ENCODE results near the gene WDR27.
"Not testable (repeated sequence)": the region's sequence is repeated elsewhere in the genome, so short reads cannot be mapped to it uniquely, and the experiment has no call there.

WDR27 gene

DNA sequence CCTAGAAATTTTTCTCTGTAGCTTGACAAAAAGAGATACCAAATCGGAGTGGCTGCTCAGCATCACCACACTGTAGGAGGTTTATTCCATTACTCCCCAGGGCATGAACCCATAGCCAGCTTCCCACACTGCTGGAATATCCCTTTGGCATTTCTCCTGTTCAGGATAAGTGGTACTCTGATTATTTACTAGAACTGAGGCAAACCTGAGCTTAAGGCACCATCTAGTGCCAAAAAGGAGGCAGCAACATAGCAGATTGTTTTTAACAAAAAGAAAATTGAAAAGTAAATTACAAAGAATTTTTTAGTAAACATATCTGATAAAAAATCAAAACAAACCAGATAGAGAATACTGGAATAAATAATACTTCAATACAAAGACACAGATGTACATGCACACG is 181.7 kb downstream of the WDR27 start:
- DNase-seq (ENCODE audit: low read depth): peak; percentile 77
- H3K4me3 ChIP-seq (ENCODE audit: low read depth, low read length): no peak overlapping the region
- TF ChIP-seq, protein P1, sequence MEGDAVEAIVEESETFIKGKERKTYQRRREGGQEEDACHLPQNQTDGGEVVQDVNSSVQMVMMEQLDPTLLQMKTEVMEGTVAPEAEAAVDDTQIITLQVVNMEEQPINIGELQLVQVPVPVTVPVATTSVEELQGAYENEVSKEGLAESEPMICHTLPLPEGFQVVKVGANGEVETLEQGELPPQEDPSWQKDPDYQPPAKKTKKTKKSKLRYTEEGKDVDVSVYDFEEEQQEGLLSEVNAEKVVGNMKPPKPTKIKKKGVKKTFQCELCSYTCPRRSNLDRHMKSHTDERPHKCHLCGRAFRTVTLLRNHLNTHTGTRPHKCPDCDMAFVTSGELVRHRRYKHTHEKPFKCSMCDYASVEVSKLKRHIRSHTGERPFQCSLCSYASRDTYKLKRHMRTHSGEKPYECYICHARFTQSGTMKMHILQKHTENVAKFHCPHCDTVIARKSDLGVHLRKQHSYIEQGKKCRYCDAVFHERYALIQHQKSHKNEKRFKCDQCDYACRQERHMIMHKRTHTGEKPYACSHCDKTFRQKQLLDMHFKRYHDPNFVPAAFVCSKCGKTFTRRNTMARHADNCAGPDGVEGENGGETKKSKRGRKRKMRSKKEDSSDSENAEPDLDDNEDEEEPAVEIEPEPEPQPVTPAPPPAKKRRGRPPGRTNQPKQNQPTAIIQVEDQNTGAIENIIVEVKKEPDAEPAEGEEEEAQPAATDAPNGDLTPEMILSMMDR (conservative IDR thresholded peaks at IDR 0.05; ENCODE audit: low read depth, low read length): peak; percentile 75

DNA sequence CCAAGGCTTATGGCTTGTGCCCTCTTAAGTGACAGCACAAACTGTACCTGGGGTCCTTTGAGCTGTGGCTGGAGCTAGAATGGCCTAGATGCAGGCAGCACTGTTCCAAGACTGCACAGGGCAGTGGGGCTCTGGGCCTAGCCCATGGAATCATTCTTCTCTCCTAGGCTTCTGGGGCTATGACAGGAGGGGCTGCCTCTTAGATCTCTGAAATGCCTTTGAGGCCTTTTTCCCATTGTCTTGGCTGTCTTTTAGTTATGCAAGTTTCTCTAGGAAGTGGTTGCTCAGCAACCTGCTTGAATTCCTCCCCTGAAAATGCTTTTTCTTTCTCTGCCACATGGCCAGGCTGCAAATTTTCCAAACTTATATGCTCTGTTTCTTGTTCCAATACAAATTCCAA is 183.4 kb downstream of the WDR27 start:
- H3K4me3 ChIP-seq (ENCODE audit: low read depth, low read length): no peak overlapping the region
- TF ChIP-seq, protein P1 (conservative IDR thresholded peaks at IDR 0.05; ENCODE audit: low read depth, low read length): no peak
- DNase-seq (ENCODE audit: low read depth): no peak

DNA sequence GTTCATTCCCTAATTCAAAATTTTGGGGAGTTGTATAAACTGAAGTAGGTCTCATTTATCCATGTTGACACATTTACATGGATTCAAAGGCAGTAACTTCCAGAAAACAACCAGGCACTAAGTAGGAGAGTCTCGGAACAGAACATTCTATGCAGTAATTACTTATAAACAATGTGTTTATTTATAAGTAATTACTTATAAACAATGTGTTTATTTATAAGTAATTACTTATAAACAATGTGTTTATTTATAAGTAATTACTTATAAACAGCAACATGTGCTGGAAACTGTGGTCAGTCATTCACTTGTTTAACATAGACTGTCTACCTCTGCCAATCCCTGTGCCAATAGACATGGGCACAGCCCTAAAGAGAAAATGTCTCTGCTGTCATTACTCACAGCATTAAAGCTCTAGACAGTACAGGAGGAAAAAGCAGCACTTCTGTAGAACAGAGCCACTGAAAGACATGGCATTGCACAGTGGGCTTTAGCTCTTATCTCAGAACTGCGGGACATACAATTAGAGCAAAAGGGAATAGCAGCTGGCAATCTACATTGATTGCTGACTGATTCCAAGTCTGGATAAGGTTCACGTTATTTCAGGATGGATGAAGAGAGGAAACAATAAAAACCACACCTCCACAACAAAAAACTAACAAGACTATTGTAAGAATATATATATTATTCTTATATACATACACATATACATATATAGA is 188.2 kb downstream of the WDR27 start:
- no peak for DNase-seq (ENCODE audit: low read depth)
- TF ChIP-seq, protein P1 (conservative IDR thresholded peaks at IDR 0.05; ENCODE audit: low read depth, low read length): no peak
- H3K4me3 ChIP-seq (ENCODE audit: low read depth, low read length): no peak overlapping the region

DNA sequence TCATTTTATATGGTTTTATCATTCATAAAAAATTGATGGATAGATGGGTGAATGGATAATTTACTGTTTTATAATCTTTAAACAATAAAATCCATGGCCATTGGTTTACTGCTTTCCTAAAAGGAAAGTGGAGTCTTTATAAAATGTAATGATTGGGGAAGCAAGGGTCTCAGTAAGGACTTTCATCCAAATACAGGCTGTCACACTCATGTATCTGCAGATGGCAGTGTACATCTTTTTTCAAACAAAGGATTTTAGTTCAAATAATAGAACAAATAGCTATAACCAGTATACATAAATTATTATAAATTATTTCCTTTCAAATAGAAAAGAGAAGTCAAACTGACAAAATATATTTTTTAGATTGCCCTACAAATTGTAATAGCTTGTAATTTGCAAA is 190.0 kb downstream of the WDR27 start:
- not testable (repeated sequence) for DNase-seq (ENCODE audit: low read depth); H3K4me3 ChIP-seq (ENCODE audit: low read depth, low read length)

DNA sequence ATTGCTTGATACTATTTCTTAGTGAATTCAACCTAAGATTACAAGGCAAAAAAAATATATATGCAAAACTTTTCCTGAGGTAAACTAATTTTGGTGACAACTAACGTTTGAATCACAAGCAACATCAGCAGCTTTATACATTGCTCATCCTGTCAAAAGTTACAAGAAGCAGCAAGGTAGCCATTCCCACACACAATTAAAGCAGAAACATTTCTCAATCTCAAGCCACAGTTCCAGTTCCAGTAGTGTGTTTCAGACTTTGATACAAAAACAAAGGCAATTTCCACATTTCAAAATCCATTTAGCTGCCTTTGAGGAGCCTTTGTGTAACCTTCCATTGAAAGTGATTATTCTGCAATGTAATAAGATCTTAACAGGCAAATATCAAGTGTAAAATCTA is 191.0 kb downstream of the WDR27 start:
- TF ChIP-seq, protein P1 (conservative IDR thresholded peaks at IDR 0.05; ENCODE audit: low read depth, low read length): no peak
- DNase-seq (ENCODE audit: low read depth): no peak
- H3K4me3 ChIP-seq (ENCODE audit: low read depth, low read length): no peak overlapping the region

DNA sequence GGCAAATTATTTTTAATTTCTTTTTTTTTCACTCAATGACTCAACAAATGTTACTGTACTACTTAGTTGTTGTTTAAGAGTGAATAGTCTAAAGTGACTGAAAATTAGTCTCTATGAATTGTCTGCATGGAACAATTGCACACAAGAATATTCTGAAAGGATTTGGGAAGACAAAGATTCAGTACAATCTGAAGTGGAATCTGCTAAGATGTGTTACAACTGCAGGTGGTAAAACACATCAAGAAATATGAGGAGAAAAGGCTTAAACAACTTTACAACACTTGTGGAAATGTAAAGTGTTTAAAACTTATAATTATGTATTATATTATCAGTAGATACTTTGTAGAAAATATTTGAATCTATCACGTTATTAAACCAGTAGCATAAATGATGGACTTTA is 193.4 kb downstream of the WDR27 start:
- TF ChIP-seq, protein P1 (conservative IDR thresholded peaks at IDR 0.05; ENCODE audit: low read depth, low read length): no peak
- DNase-seq (ENCODE audit: low read depth): no peak
- H3K4me3 ChIP-seq (ENCODE audit: low read depth, low read length): no peak overlapping the region

DNA sequence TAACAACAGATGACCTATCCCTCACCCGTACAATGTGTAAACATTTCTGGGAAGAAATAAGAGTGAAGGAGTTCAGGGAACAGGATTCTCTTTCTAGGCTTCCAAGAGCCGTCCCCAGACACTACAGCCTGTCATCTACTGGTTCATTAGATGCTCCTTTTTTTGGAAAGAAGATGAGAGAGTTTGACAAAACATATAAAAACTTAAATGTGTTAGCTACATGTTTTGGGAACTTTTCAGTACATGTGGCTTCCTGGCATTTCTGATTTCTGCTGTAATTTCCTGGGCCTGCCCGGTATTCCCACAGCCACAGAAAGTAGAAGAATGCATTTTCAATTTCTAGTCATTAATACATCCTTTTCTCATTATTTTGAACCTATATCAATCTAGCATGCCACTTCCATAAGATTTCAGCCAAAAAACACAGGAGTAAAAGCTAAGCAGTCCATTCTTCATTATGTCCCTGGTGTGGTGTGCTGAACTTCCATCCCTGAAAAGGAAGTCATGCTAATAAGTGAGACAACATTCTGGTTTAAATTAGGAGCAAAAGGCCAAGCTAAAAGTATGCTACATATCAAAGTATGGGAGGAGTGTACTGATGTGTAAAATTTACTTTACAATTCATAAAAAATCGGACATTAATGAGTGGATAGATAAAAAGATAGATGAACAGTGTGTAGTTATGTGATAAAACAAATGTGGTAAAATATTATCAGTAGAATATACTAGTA is 198.2 kb downstream of the WDR27 start:
- H3K4me3 ChIP-seq (ENCODE audit: low read depth, low read length): no peak overlapping the region
- DNase-seq (ENCODE audit: low read depth): peak; percentile 24
- TF ChIP-seq, protein P1 (conservative IDR thresholded peaks at IDR 0.05; ENCODE audit: low read depth, low read length): no peak
